ENCODE results near the gene STARD6. TPM values are rescaled to one million over a fixed set of nuclear protein-coding genes. Genes with fewer than 3 reads are reported as not detected.

The STARD6 gene
- total RNA-seq, 1 donor from 2014 or later = not detected

- TF ChIP-seq CTCF (IDR thresholded peaks at IDR 0.05; ENCODE audit: borderline replicate concordance) = no peak
- no peak overlapping the region for H3K27ac ChIP-seq (replicated peaks)
- intact Hi-C loops (cut with micrococcal nuclease) = no loop called here
Measured at GRCh38 chr18:54338230-54338629, 19.4 kb downstream of the STARD6 start.

GRCh38 chr18:54335638-54336173 lies 22.0 kb downstream of the STARD6 start:
- Histone ChIP-seq H3K27ac (replicated peaks) (no peak overlapping the region), H3K4me1 (no peaks in the 10 kb centered on the region), H3K36me3 (no peaks in the 10 kb centered on the region), H3K4me3 (no peak overlapping the region), H3K27me3 (ENCODE audit: low read depth) (no peaks in the 10 kb centered on the region), H3K9me3 (replicated peaks) (peaks cover 6% of the 10 kb centered on the region)
- TF ChIP-seq CTCF (IDR thresholded peaks at IDR 0.05; ENCODE audit: borderline replicate concordance) = no peak
- DNase-seq = no peak
- intact Hi-C loops (cut with micrococcal nuclease) = no loop called here

More at GRCh38 chr18:54338230-54338629, 19.4 kb downstream of the STARD6 start:
- Histone ChIP-seq H3K4me3 (no peak overlapping the region), H3K27me3 (ENCODE audit: low read depth) (no peaks in the 10 kb centered on the region), H3K36me3 (no peaks in the 10 kb centered on the region), H3K9me3 (replicated peaks) (peaks cover 6% of the 10 kb centered on the region), H3K4me1 (no peaks in the 10 kb centered on the region)
- no peak for DNase-seq

- Histone ChIP-seq H3K4me3 (no peak overlapping the region), H3K4me1 (no peaks in the 10 kb centered on the region), H3K9me3 (replicated peaks) (no peaks in the 10 kb centered on the region), H3K27me3 (ENCODE audit: low read depth) (no peaks in the 10 kb centered on the region), H3K27ac (replicated peaks) (no peak overlapping the region), H3K36me3 (no peaks in the 10 kb centered on the region)
- no peak for TF ChIP-seq CTCF (IDR thresholded peaks at IDR 0.05; ENCODE audit: borderline replicate concordance)
- no peak for DNase-seq
- intact Hi-C loops (cut with micrococcal nuclease) = no loop called here
Measured at GRCh38 chr18:54330768-54331548, 26.7 kb downstream of the STARD6 start.

- H3K27ac ChIP-seq (replicated peaks) = no peak overlapping the region
- no peaks in the 10 kb centered on the region for H3K27me3 ChIP-seq (ENCODE audit: low read depth)
- no peak for DNase-seq
- TF ChIP-seq CTCF (IDR thresholded peaks at IDR 0.05; ENCODE audit: borderline replicate concordance) = no peak
- H3K9me3 ChIP-seq (replicated peaks) = no peaks in the 10 kb centered on the region
- no peaks in the 10 kb centered on the region for H3K36me3 ChIP-seq
- H3K4me1 ChIP-seq = no peaks in the 10 kb centered on the region
- intact Hi-C loops (cut with micrococcal nuclease) = no loop called here
- H3K4me3 ChIP-seq = no peak overlapping the region
Measured at GRCh38 chr18:54329787-54330186, 27.9 kb downstream of the STARD6 start.

- Histone ChIP-seq H3K9me3 (replicated peaks) (no peaks in the 10 kb centered on the region), H3K27ac (replicated peaks) (no peak overlapping the region), H3K4me1 (no peaks in the 10 kb centered on the region), H3K36me3 (no peaks in the 10 kb centered on the region), H3K4me3 (no peak overlapping the region), H3K27me3 (ENCODE audit: low read depth) (no peaks in the 10 kb centered on the region)
- intact Hi-C loops (cut with micrococcal nuclease) = no loop called here
- DNase-seq = no peak
- no peak for TF ChIP-seq CTCF (IDR thresholded peaks at IDR 0.05; ENCODE audit: borderline replicate concordance)
Measured at GRCh38 chr18:54327818-54328217, 29.8 kb downstream of the STARD6 start.

Measured in left ventricle myocardium inferior (tissue), 1 donor.